NCI-H446 (cell line): ENCODE results near the gene RPN2.
A peak's percentile ranks its signal among the peaks of the same experiment; 100 is the strongest.

Experiments used
- DNase-seq, 2 experiments: peaks; one replicate each; lab custom pipeline; 2025; lab: John Stamatoyannopoulos, UW

The RPN2 gene

GRCh38 chr20:37243076-37243936 lies 64.2 kb downstream of the RPN2 start:
- DNase-seq: no peak

- peak; percentile 67 to 91 for DNase-seq
Measured at GRCh38 chr20:37243937-37244571, 64.9 kb downstream of the RPN2 start.

GRCh38 chr20:37244572-37244957 lies 65.4 kb downstream of the RPN2 start:
- no peak for DNase-seq

- DNase-seq: no peak
Measured at GRCh38 chr20:37245216-37246150, 66.4 kb downstream of the RPN2 start.

GRCh38 chr20:37246736-37247135 lies 67.6 kb downstream of the RPN2 start:
- no peak for DNase-seq

- no peak for DNase-seq
Measured at GRCh38 chr20:37247547-37247946, 68.4 kb downstream of the RPN2 start.

- DNase-seq: no peak
Measured at GRCh38 chr20:37249304-37249703, 70.2 kb downstream of the RPN2 start.

GRCh38 chr20:37251825-37252477 lies 72.8 kb downstream of the RPN2 start:
- DNase-seq: no peak

- no peak for DNase-seq
Measured at GRCh38 chr20:37253087-37253486, 74.0 kb downstream of the RPN2 start.

GRCh38 chr20:37254114-37254878 lies 75.2 kb downstream of the RPN2 start:
- no peak for DNase-seq

- no peak for DNase-seq
Measured at GRCh38 chr20:37256286-37256685, 77.2 kb downstream of the RPN2 start.

- no peak for DNase-seq
Measured at GRCh38 chr20:37257530-37257929, 78.4 kb downstream of the RPN2 start.

GRCh38 chr20:37257988-37258387 lies 78.9 kb downstream of the RPN2 start:
- no peak for DNase-seq

- no peak for DNase-seq
Measured at GRCh38 chr20:37259031-37259430, 79.9 kb downstream of the RPN2 start.

- DNase-seq: no peak
Measured at GRCh38 chr20:37259865-37260264, 80.7 kb downstream of the RPN2 start.

GRCh38 chr20:37260923-37261322 lies 81.8 kb downstream of the RPN2 start:
- no peak for DNase-seq

- no peak for DNase-seq
Measured at GRCh38 chr20:37261714-37262113, 82.6 kb downstream of the RPN2 start, which contains the start of gene GHRH. Gene GHRH, minus strand, starts transcription at chr20:37261814. Its CDS starts 4,925 bp downstream, at chr20:37256889.

- DNase-seq: no peak
Measured at GRCh38 chr20:37262505-37262904, 83.4 kb downstream of the RPN2 start.

- no peak for DNase-seq
Measured at GRCh38 chr20:37263686-37264085, 84.6 kb downstream of the RPN2 start.

GRCh38 chr20:37265152-37265551 lies 86.0 kb downstream of the RPN2 start:
- DNase-seq: no peak
